ENCODE data around the gene PET117.

GRCh38 chr20:18180815-18181214, 43.2 kb downstream of the PET117 start:
- TF ChIP-seq POLR2AphosphoS5 (IDR thresholded peaks at IDR 0.05; ENCODE audit: low read depth, low read length) (no peak), TAF1 (IDR thresholded peaks at IDR 0.05; ENCODE audit: borderline replicate concordance, insufficient read depth, low read length) (no peak), REST (IDR thresholded peaks at IDR 0.05; ENCODE audit: insufficient read depth in 1 of 2, low read depth in 2 of 2, low read length in 2 of 2) (no peak), FOXP2 (optimal IDR thresholded peaks at IDR 0.05; ENCODE audit: borderline replicate concordance, extremely low read depth, extremely low read length, insufficient read depth) (no peak)
